Stimulated activated effector memory CD8-positive, alpha-beta T cell treated with anti-CD3 and anti-CD28 coated beads, Interleukin-12 subunit alpha, Interleukin-12 subunit beta, amount 100 ng/mL, for 72 hours (primary cell): ENCODE data around the gene AGPAT3.

Experiments
- ATAC-seq: fragments of 150-1000 bp; cut with Tn5 transposase; 2 replicates; pipeline ENCODE4 v1.10.0; 2021
- DNase-seq, 2 donors: peaks; one replicate each; pipeline ENCODE4 v3.0.0; 2021 to 2022; ENCODE audit warnings: low spot score in 2 of 2
- H3K27ac Mint-ChIP-seq: one replicate; pipeline ENCODE4 v1.8.0; 2022; ENCODE audit warnings: mild to moderate bottlenecking, mixed read lengths
- H3K36me3 Mint-ChIP-seq: one replicate; pipeline ENCODE4 v1.8.0; 2022; ENCODE audit warnings: mild to moderate bottlenecking, mixed read lengths
- H3K4me1 Mint-ChIP-seq: one replicate; pipeline ENCODE4 v1.8.0; 2022; ENCODE audit warnings: mixed read lengths
- H3K4me3 Mint-ChIP-seq: one replicate; pipeline ENCODE4 v1.8.0; 2022; ENCODE audit warnings: mild to moderate bottlenecking, mixed read lengths
- H3K9me3 Mint-ChIP-seq: one replicate; pipeline ENCODE4 v1.8.0; 2022; ENCODE audit warnings: mixed read lengths

Gene AGPAT3

GRCh38 chr21:43900078-43900385 is 35.0 kb downstream of the AGPAT3 start:
- Mint-ChIP-seq H3K4me3 (no peak overlapping the region), H3K36me3 (peaks cover 16% of the 10 kb centered on the region), H3K27ac (peak overlapping the region; percentile 46), H3K9me3 (no peaks in the 10 kb centered on the region), H3K4me1 (peaks cover 37% of the 10 kb centered on the region)
- DNase-seq (no peak), ATAC-seq (no peak)

DNA sequence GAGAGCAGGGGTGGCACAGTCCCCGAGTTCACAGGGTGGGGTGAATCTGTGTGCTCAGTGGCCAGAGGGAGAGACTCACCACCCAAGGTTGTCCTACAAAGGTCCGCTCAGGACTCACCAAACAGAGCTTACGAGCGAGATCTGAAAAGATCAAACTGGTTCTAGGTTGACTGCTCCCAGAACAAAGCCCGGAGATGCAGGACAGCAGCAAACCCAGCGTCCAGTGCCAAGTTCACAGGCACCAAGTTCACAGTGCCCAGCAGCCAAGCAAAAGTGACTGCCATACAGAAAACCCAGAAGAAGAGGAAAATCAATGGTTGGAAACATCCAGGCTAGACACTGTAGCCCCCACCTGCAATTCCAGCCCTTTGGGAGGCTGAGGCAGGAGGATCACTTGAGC is 35.7 kb downstream of the AGPAT3 start:
- Mint-ChIP-seq H3K4me3 (no peak overlapping the region), H3K4me1 (peaks cover 37% of the 10 kb centered on the region), H3K27ac (peak overlapping the region; percentile 46), H3K9me3 (no peaks in the 10 kb centered on the region), H3K36me3 (peaks cover 20% of the 10 kb centered on the region)
- ATAC-seq (no peak), DNase-seq (no peak)

DNA sequence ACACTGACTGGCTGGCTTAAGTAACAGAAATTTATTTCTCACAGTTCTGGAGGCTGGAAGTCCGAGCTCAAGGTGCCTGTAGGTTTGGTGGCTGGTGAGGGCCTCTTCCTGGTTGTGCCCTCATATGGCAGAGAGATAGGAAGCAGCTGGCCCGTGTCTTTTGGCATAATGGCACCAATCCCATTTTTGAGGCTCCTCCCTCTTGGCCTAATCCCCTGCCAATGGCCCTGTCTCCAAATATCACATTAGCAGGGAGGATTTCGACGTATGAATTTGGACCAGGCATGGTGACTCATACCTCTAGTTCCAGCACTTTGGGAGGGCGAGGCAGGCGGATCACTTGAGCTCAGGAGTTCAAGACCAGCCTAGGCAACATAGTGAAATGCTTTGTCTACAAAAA is 37.4 kb downstream of the AGPAT3 start:
- ATAC-seq: no peak
- DNase-seq: no peak
- Mint-ChIP-seq H3K4me3 (no peak overlapping the region), H3K36me3 (peaks cover 37% of the 10 kb centered on the region), H3K4me1 (peaks cover 37% of the 10 kb centered on the region), H3K27ac (no peak overlapping the region), H3K9me3 (no peaks in the 10 kb centered on the region)

GRCh38 chr21:43903451-43904091 is 38.5 kb downstream of the AGPAT3 start:
- peaks cover 49% of the 10 kb centered on the region for H3K36me3 Mint-ChIP-seq
- no peak overlapping the region for H3K27ac Mint-ChIP-seq
- H3K4me3 Mint-ChIP-seq: no peak overlapping the region
- DNase-seq (no peak), ATAC-seq (no peak)
- peaks cover 47% of the 10 kb centered on the region for H3K4me1 Mint-ChIP-seq
- H3K9me3 Mint-ChIP-seq: no peaks in the 10 kb centered on the region

DNA sequence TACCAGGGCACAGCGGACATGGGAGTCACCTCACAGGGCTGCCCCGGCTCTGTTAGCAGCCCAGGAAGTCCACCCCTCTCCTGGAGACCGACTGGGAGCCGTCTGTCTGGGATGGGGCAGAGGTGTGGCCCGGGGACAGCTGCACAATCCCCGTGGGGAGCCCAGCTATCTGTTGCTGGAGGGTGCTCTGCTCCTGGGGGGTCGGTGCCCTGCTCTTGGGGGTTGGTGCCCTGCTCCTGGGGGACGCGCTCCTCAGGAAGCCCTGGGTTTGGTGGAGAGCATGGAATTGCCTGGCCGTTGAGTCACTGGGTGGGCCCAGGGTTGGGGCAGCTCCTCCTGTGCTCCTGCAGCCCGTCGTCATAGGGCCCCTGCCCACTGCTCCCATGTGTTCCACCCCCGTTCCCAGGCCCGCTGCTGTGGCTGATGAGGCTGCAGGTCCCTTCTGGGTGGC is 39.3 kb downstream of the AGPAT3 start:
- H3K36me3 Mint-ChIP-seq: peaks cover 53% of the 10 kb centered on the region
- ATAC-seq (no peak), DNase-seq (no peak)
- peaks cover 47% of the 10 kb centered on the region for H3K4me1 Mint-ChIP-seq
- H3K9me3 Mint-ChIP-seq: no peaks in the 10 kb centered on the region
- H3K27ac Mint-ChIP-seq: no peak overlapping the region
- H3K4me3 Mint-ChIP-seq: no peak overlapping the region

GRCh38 chr21:43905726-43906455 is 40.9 kb downstream of the AGPAT3 start:
- peaks cover 50% of the 10 kb centered on the region for H3K36me3 Mint-ChIP-seq

GRCh38 chr21:43906585-43907370 is 41.8 kb downstream of the AGPAT3 start:
- Mint-ChIP-seq H3K27ac (no peak overlapping the region), H3K4me3 (no peak overlapping the region), H3K36me3 (peaks cover 44% of the 10 kb centered on the region), H3K4me1 (peaks cover 46% of the 10 kb centered on the region), H3K9me3 (no peaks in the 10 kb centered on the region)
- no peak for DNase-seq
- no peak for ATAC-seq

More at GRCh38 chr21:43905726-43906455, 40.9 kb downstream of the AGPAT3 start:
- no peak for DNase-seq
- H3K9me3 Mint-ChIP-seq: no peaks in the 10 kb centered on the region
- ATAC-seq: no peak
- H3K4me1 Mint-ChIP-seq: peaks cover 45% of the 10 kb centered on the region
- H3K4me3 Mint-ChIP-seq: no peak overlapping the region
- H3K27ac Mint-ChIP-seq: no peak overlapping the region

DNA sequence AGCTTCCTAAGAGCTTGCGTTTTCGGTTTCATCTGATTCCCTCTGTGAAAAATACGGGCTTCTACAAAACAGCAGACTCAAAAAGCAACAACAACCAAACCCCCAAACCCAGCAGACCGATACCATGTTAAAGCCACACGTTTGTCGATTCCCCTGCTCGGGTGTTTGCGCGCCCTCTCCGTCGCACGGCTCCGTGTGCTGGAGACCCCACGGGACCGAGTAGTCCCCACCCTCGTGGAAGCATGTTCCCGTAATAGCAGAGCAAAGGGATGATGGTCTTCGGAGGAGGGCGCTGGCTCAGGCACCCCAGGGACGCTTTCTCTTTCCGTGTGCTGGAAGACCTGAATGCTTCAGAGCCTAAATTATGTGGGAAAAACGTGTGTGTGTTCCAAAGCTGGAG is 42.7 kb downstream of the AGPAT3 start:
- no peak overlapping the region for H3K4me3 Mint-ChIP-seq
- H3K4me1 Mint-ChIP-seq: peaks cover 48% of the 10 kb centered on the region
- ATAC-seq (no peak), DNase-seq (no peak)
- peaks cover 5% of the 10 kb centered on the region for H3K9me3 Mint-ChIP-seq
- H3K27ac Mint-ChIP-seq: peak overlapping the region; percentile 58
- H3K36me3 Mint-ChIP-seq: peaks cover 44% of the 10 kb centered on the region

- DNase-seq (no peak), ATAC-seq (no peak)
- H3K27ac Mint-ChIP-seq: peak overlapping the region; percentile 58
- peaks cover 44% of the 10 kb centered on the region for H3K36me3 Mint-ChIP-seq
- H3K4me3 Mint-ChIP-seq: no peak overlapping the region
- peaks cover 5% of the 10 kb centered on the region for H3K9me3 Mint-ChIP-seq
- H3K4me1 Mint-ChIP-seq: peaks cover 44% of the 10 kb centered on the region
These were observed 43.1 kb downstream of the AGPAT3 start for GRCh38 chr21:43908167-43908566.

DNA sequence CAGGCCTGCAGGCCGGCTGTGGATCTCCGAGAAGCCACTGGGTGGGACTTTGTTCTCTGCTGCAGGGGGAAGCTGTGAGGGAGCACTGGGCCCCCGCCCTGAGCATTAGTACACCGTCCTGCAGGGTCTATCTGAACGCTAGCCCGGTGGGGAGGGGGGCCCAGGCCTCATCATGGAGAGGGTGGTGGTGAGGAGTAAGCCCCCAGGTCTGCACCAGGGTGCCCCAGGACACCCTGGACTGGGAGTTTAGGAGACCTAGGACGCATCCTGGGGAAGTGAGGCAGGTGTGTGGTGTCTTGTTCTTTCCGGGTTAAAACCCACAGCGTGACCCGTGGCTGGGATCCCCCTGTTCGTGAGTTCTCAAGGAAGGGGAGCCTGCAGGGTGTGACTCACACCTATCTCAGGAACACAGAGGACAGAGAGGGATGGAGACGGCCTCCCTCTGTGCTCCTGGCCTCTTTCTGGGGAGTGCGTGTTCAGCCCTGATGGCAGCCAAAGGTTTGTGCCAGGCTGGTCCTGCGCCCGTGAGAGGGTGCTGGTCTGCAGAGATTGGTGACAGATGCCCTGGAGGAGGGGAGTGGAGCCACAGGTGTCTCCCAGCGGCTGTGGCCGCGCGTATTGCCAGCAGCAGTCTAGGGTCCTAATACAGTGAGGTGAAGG is 44.8 kb downstream of the AGPAT3 start:
- Mint-ChIP-seq H3K4me1 (peaks cover 42% of the 10 kb centered on the region), H3K36me3 (peaks cover 40% of the 10 kb centered on the region)
- no peak for DNase-seq

DNA sequence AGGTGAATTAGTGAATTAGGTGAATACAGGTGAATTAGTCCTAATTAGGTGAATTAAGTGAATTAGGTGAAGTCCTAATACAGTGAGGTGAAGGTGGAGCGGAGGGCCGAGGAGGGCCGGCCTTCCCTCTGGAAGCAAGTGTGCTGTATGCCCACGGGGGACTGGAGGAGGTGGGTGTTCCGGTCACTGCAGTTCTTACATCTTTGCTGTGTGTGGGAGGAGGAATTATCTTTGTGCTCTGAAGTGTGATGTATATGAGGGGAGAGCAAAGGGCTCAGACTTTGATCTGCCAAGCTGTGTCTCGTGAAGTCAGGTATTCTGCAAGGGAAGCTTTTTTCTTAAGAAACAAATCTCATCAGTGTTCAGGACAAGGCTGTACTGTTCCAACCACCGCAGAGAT is 45.4 kb downstream of the AGPAT3 start:
- Mint-ChIP-seq H3K4me1 (peaks cover 42% of the 10 kb centered on the region), H3K27ac (no peak overlapping the region), H3K9me3 (peaks cover 5% of the 10 kb centered on the region), H3K4me3 (no peak overlapping the region), H3K36me3 (peaks cover 39% of the 10 kb centered on the region)
- no peak for ATAC-seq
- DNase-seq: no peak

More for the DNA sequence above, 44.8 kb downstream of the AGPAT3 start:
- Mint-ChIP-seq H3K9me3 (peaks cover 5% of the 10 kb centered on the region), H3K27ac (peak overlapping the region; percentile 61), H3K4me3 (no peak overlapping the region)
- no peak for ATAC-seq

GRCh38 chr21:43911015-43911934 is 46.3 kb downstream of the AGPAT3 start:
- peaks cover 5% of the 10 kb centered on the region for H3K9me3 Mint-ChIP-seq
- no peak overlapping the region for H3K27ac Mint-ChIP-seq
- peaks cover 31% of the 10 kb centered on the region for H3K36me3 Mint-ChIP-seq
- H3K4me1 Mint-ChIP-seq: peaks cover 46% of the 10 kb centered on the region
- H3K4me3 Mint-ChIP-seq: no peak overlapping the region
- DNase-seq: no peak
- ATAC-seq: no peak

DNA sequence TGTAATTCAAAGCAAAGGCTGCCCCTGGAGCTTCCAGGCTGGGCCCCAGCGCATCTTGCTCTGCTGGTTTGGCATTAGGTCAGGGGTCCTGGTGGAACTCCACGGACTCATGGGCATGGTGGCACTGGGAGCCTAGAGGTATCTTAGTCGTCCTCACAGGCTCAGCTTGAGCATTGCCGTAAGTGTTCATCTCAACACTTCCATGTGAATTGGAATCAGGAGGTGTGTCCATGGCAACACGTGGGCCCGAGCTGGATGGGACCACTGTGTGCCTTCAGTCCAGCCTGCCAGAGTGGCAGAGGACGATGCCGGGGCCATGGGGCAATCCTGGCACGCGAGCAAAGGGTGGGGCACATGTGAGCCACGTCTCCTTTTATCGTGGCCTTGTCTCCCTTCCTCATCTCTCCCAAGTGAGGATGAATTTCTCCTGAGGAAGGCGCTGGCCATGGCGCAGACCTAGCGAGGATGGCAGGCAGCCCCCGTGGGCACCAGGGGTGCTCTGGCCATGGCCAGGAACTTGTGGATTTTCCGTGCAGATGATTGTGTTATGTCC is 47.0 kb downstream of the AGPAT3 start:
- Mint-ChIP-seq H3K36me3 (peaks cover 24% of the 10 kb centered on the region), H3K9me3 (peaks cover 5% of the 10 kb centered on the region), H3K4me3 (no peak overlapping the region), H3K27ac (no peak overlapping the region), H3K4me1 (peaks cover 52% of the 10 kb centered on the region)
- DNase-seq: no peak
- ATAC-seq: no peak

DNA sequence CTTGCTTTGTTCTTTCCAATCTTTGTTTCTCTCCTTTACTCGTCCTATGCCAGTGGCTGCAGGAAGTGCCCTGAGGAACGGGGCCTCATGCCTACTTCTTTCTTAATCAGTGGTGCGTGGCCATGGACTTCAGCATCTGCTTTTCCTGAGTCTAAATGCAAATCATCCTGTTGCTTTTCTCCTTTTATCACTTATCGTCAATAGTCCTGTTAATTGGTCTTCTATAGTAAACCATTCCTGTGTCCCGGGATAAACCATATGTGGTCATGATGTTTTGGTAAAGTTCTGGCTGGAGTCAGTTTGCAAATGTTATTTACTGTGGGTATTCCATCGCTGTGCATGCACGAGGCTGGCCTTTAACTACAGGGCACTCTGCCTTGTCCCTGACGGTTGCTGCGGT is 47.5 kb downstream of the AGPAT3 start:
- H3K4me3 Mint-ChIP-seq: no peak overlapping the region
- ATAC-seq (no peak), DNase-seq (no peak)
- no peak overlapping the region for H3K27ac Mint-ChIP-seq
- H3K9me3 Mint-ChIP-seq: peaks cover 5% of the 10 kb centered on the region
- peaks cover 24% of the 10 kb centered on the region for H3K36me3 Mint-ChIP-seq
- H3K4me1 Mint-ChIP-seq: peaks cover 57% of the 10 kb centered on the region
